OCI-LY7 (cell line): ENCODE data around the gene MAP2K1. TPM values are rescaled to one million over a fixed set of nuclear protein-coding genes. Genes with fewer than 3 reads are reported as not detected.

Experiments used
- BruUV-seq: library from RNA; stranded (reverse); fragments of 400-500 nt; replicated peaks from 2 replicates; lab custom pipeline; 2021; lab: Mats Ljungman, UMichigan
- CTCF ChIA-PET: fragments of 300-600 bp; sonication (Branson Sonifier 250); formaldehyde crosslinking; loops from one replicate; lab custom pipeline; 2022; ENCODE audit warnings: antibody characterized with exemption; ENCODE audit not compliant: unreplicated experiment; lab: Charles Lee
- POLR2A ChIA-PET: fragments of 300-600 bp; sonication (Branson Sonifier 250); formaldehyde crosslinking; loops from one replicate; lab custom pipeline; 2022; ENCODE audit warnings: antibody characterized with exemption; lab: Charles Lee
- DNase-seq: peaks from one replicate; pipeline ENCODE4 v3.0.0-alpha.2; 2015; ENCODE audit warnings: low spot score
- H2AFZ ChIP-seq: fragments of 200-600 bp; sonication (generic), shearing (Covaris generic); 2 replicates; pipeline ENCODE4 v1.6.1; 2014; ENCODE audit warnings: mild to moderate bottlenecking, antibody characterized with exemption, low read length, moderate library complexity
- H3K27ac ChIP-seq: fragments of 200-600 bp; sonication (generic); 2 replicates; pipeline ENCODE4 v1.5.1; 2014; ENCODE audit warnings: mixed run types, low read depth, mild to moderate bottlenecking, moderate library complexity, low read length, inconsistent platforms; ENCODE audit not compliant: poor library complexity, severe bottlenecking
- H3K36me3 ChIP-seq: fragments of 200-600 bp; sonication (generic); 2 replicates; pipeline ENCODE4 v1.6.1; 2014; ENCODE audit warnings: mild to moderate bottlenecking, antibody characterized with exemption, low read length, moderate library complexity, mixed read lengths; ENCODE audit not compliant: insufficient read depth
- H3K4me1 ChIP-seq: fragments of 200-600 bp; sonication (generic); 2 replicates; pipeline ENCODE4 v1.5.1; 2014; ENCODE audit warnings: mild to moderate bottlenecking, low read length; ENCODE audit not compliant: insufficient read depth, poor library complexity, severe bottlenecking
- H3K4me2 ChIP-seq: fragments of 200-600 bp; sonication (generic); 2 replicates; pipeline ENCODE4 v1.6.1; 2014; ENCODE audit warnings: mild to moderate bottlenecking, low read length
- H3K4me3 ChIP-seq: fragments of 200-600 bp; sonication (generic); 2 replicates; pipeline ENCODE4 v1.5.1; 2014; ENCODE audit warnings: mild to moderate bottlenecking, low read depth, low read length; ENCODE audit not compliant: poor library complexity, severe bottlenecking
- H3K79me2 ChIP-seq: fragments of 200-600 bp; sonication (generic); 2 replicates; pipeline ENCODE4 v1.6.1; 2016; ENCODE audit warnings: low read depth, mild to moderate bottlenecking, low read length, moderate library complexity, mixed read lengths; ENCODE audit not compliant: insufficient read depth
- H3K9me2 ChIP-seq: fragments of 200-600 bp; sonication (generic); 2 replicates; pipeline ENCODE4 v1.6.1; 2016; ENCODE audit warnings: mild to moderate bottlenecking, low read length, mixed read lengths; ENCODE audit not compliant: insufficient read depth
- H3K9me3 ChIP-seq: fragments of 200-600 bp; sonication (generic); 2 replicates; pipeline ENCODE4 v1.6.1; 2014; ENCODE audit warnings: mild to moderate bottlenecking, mixed run types, low read length, mixed read lengths
- H4K20me1 ChIP-seq: fragments of 200-600 bp; sonication (generic); 2 replicates; pipeline ENCODE4 v1.6.1; 2014; ENCODE audit warnings: mild to moderate bottlenecking, antibody characterized with exemption, low read length, moderate library complexity, mixed read lengths; ENCODE audit not compliant: insufficient read depth
- EZH2phosphoT487 ChIP-seq: fragments of 200-600 bp; sonication (generic); IDR thresholded peaks from 2 replicates; pipeline ENCODE4 v1.6.1; 2018; ENCODE audit warnings: low read depth, borderline replicate concordance, mild to moderate bottlenecking, mixed run types, antibody characterized with exemption, low read length, moderate library complexity, mixed read lengths
- intact Hi-C: fragments of 100-400 bp; cut with micrococcal nuclease; formaldehyde crosslinking; loops from one replicate; pipeline ENCODE4 v1.10.0; 2022; ENCODE audit not compliant: unreplicated experiment
- total RNA-seq, 2 experiments: library from RNA; depleted of rRNA in 1 of 2; stranded (reverse); fragments of >200 nt in 1 of 2; shearing (Covaris generic) in 1 of 2; gene quantifications; 2 replicates each; pipeline ENCODE4 v1.2.3, GENCODE V29; 2014 to 2022
- TF ChIP-seq, protein P1 (sequence below): fragments of 200-600 bp; sonication (generic); conservative IDR thresholded peaks from 2 replicates; pipeline ENCODE4 v1.5.1; 2014; ENCODE audit warnings: mild to moderate bottlenecking, antibody characterized with exemption, low read length, moderate library complexity, mixed read lengths

Gene MAP2K1
- total RNA-seq, 2 experiments from 2014 or later = 37.2 to 95.8 TPM

DNA sequence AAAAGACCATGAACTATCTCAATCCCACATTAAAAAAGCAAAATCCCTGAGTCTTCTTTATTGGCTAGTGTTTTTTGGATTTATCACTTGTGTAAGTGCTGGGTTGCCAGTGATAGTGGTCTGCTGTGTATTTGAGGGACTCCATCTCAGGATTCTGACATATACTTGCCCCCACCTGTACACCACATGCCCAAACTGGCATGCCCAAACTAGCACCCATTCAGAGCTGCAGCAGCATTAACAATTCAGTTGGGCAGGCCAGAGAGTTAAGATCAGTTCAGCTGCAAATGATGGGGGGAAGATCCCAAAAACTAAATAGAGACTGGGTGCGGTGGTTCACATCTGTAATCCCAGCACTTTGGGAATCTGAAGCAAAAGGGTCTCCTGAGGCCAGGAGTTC, 23.9 kb upstream of the MAP2K1 start:
- Histone ChIP-seq H3K79me2 (no peaks in the 10 kb centered on the region), H3K4me1 (peaks cover 21% of the 10 kb centered on the region), H3K27ac (no peak overlapping the region), H3K4me2 (no peak overlapping the region), H3K36me3 (no peaks in the 10 kb centered on the region), H3K9me3 (peaks cover 5% of the 10 kb centered on the region; the same call in 1 of the 2 replicates), H2AFZ (no peak overlapping the region), H3K4me3 (no peak overlapping the region), H3K9me2 (no peaks in the 10 kb centered on the region), H4K20me1 (no peaks in the 10 kb centered on the region)
- ChIA-PET POLR2A (no interaction called here), CTCF (no interaction called here)
- TF ChIP-seq, protein P1, sequence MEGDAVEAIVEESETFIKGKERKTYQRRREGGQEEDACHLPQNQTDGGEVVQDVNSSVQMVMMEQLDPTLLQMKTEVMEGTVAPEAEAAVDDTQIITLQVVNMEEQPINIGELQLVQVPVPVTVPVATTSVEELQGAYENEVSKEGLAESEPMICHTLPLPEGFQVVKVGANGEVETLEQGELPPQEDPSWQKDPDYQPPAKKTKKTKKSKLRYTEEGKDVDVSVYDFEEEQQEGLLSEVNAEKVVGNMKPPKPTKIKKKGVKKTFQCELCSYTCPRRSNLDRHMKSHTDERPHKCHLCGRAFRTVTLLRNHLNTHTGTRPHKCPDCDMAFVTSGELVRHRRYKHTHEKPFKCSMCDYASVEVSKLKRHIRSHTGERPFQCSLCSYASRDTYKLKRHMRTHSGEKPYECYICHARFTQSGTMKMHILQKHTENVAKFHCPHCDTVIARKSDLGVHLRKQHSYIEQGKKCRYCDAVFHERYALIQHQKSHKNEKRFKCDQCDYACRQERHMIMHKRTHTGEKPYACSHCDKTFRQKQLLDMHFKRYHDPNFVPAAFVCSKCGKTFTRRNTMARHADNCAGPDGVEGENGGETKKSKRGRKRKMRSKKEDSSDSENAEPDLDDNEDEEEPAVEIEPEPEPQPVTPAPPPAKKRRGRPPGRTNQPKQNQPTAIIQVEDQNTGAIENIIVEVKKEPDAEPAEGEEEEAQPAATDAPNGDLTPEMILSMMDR = no peak
- TF ChIP-seq EZH2phosphoT487 = no peak
- intact Hi-C loops = no loop called here
- no peak for DNase-seq
- no TSS peak for BruUV-seq

GRCh38 chr15:66364944-66365528, 21.7 kb upstream of the MAP2K1 start:
- ChIA-PET CTCF (no interaction called here), POLR2A (no interaction called here)
- no peaks in the 10 kb centered on the region for H3K36me3 ChIP-seq
- TF ChIP-seq, protein P1 = no peak
- TF ChIP-seq EZH2phosphoT487 = no peak
- H2AFZ ChIP-seq = no peak overlapping the region
- H3K4me1 ChIP-seq = peaks cover 28% of the 10 kb centered on the region
- no peak overlapping the region for H3K4me3 ChIP-seq
- no peaks in the 10 kb centered on the region for H3K79me2 ChIP-seq
- no peak overlapping the region for H3K4me2 ChIP-seq
- BruUV-seq = no TSS peak
- no peaks in the 10 kb centered on the region for H3K9me2 ChIP-seq
- no peak for DNase-seq
- intact Hi-C loops = no loop called here
- H3K27ac ChIP-seq = no peak overlapping the region
- no peaks in the 10 kb centered on the region for H3K9me3 ChIP-seq
- H4K20me1 ChIP-seq = no peaks in the 10 kb centered on the region
